Measurements from ENCODE around the gene TUT1.

DNA sequence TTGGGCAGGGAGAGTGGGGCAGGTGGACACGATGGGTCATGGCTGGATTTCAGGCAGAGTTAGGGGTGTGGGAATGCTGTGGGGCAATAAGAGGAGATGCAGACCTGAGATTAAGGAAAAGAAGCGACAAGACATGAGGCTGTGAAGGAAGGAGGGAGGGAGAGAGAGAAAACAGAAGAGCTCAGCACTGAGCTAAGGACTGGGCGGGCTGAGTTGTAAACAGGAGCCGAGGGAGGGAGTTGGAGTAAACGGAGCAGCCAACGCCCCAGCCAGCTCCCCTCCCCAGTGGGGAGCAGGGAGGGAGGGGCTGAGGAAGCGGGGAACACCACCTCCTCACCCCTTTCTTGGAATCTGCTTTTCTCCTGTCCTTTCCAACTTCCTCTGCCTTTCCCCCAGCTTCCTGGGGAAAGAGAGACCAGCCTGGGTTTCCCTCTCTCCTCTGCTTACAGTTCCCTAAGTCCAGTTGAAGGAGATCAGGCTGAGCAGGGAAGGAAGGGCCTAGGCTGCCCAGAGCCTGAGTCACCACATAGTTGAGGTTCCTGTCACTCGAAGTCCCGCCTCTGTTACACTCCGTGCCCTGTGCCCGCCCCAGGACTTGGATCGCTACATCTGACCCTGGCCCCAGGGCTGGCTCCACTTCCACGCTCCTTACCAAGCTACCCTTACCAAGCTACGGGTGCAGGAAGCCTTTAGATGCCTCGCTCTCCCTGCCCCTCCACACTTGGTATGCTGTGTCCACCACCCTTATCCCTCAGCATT lies 38.1 kb downstream of the TUT1 start:
- TF ChIP-seq CTCF (IDR thresholded peaks at IDR 0.05; ENCODE audit: low read depth, low read length), result no peak
- TF ChIP-seq EZH2phosphoT487 (IDR thresholded peaks at IDR 0.05; ENCODE audit: low read depth), result no peak
